GM21526 (cell line): Measurements from ENCODE around the gene ADK.
"Not testable (repeated sequence)": the region's sequence is repeated elsewhere in the genome, so short reads cannot be mapped to it uniquely, and the experiment has no call there.

Experiments
- ATAC-seq: cut with Tn5 transposase; IDR thresholded peaks from one replicate; pipeline ENCODE4 v1.9.1; 2021; ENCODE audit warnings: moderate library complexity; ENCODE audit not compliant: unreplicated experiment, low FRiP score

Gene ADK

GRCh38 chr10:74178042-74178791 lies 27.2 kb downstream of the ADK start:
- ATAC-seq, result no peak

DNA sequence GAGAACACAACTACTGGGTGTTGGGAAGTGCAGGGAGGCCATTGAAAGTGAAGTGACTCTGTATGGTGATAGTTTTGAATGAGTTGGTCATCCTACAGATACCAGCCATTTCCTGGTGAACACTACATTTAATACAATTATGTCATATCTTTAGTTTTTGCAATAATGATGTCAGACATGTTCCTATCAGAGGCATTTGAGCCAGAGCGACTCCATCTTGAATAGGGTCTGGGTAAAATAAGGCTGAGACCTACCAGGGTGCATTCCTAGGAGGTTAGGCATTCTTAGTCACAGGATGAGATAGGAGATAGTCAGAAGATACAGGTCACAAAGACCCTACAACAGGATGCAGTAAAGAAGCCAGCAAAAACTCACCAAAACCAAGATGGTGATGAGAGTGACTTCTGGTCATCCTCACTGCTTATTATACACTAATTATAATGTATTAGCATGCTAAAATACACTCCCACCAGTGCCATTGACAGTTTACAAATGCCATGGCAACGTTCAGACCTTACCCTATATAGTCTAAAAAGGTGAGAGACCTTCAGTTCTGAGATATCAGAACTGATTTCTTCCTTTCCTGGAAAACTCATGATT lies 28.2 kb downstream of the ADK start:
- ATAC-seq, result no peak

DNA sequence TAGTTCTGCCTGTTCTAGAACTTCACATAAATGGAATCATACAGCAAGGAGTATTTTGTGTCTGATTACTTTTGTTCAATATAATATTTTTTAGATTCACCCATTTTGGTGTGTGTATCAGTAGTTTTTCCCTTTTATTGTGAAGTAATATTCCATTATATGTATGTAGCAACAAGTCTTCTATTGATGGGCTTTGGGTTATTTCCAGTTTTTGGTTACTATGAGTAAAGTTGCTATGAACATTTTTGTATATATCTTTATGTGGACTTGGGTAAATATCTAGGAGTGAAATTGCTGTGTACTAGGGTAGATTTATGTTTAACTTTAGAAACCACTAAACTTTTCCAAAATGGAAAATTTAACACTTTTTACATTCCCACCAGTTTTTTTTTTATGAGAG lies 35.7 kb downstream of the ADK start:
- no peak for ATAC-seq

DNA sequence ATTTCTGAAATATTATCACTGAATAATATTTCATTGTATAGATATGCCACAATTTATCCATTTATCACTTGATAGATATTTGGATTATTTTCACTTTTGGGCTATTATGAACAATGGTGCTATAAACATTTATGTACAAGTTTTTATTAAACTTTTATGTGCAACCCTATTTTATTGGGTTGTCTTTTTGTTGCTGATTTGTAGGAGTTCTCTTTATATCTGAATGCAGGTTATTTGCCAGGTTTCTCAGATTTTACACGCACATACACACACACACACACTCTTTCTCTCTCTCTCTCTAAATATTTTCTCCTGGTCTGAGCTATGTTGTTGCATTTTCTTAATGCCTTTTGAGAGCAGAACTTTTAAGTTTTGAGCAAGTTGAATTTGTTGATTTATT lies 36.2 kb downstream of the ADK start:
- ATAC-seq, result no peak

DNA sequence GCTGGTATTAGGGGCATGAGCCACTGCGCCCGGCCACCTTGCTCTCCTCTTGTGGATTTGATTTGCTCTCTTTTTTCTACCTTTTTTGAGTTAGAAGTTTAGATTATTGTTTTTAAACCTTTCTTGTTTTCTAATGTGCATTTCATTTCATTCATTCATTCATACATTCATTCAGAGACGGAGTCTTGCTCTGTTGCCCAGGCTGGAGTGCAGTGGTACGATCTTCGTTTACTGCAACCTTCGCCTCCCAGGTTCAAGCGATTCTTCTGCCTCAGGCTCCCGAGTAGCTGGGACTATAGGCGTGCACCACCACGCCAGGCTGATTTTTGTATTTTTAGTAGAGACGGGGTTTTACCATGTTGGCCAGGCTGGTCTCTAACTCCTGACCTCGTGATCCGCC lies 37.6 kb downstream of the ADK start:
- ATAC-seq, result not testable (repeated sequence)

DNA sequence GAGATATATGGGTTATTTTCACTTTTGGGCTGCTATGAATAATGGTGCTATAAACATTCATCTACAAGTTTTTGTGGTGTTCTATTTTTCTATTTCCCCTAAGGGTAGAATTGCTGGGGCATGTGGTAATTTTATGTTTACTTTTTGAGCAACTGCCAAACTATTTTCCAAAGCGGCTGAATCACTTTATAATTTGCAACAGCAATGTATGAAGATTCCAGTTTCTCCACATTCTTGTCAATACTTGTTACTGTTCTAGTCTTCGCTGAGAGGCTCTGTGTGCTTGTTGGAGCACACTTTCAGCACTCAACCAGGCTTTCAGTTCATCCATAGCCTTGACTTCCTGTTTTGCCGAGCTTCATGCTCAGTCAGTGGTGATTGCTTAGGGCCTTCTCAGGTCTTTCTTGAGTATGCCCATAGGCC lies 39.0 kb downstream of the ADK start:
- ATAC-seq, result no peak

DNA sequence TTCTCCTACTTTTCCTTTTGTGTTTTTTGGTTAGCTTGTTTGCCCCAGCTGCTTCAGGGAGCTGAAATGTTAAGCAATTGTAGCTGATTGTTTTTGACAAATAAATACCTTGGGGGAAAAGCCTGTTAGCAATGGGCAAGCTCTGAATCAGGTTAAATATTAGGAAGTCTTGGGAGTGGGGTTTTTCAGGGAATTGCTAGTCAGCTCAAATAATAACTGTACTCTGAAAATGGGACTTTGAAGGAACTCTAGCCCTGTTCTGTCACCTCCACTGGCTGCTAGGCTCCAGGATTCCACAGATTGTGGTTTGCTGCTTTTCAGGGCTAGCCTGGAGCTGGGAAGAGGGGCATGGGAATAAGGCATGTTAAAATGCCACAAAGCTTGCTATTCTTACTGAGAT lies 39.5 kb downstream of the ADK start:
- no peak for ATAC-seq

DNA sequence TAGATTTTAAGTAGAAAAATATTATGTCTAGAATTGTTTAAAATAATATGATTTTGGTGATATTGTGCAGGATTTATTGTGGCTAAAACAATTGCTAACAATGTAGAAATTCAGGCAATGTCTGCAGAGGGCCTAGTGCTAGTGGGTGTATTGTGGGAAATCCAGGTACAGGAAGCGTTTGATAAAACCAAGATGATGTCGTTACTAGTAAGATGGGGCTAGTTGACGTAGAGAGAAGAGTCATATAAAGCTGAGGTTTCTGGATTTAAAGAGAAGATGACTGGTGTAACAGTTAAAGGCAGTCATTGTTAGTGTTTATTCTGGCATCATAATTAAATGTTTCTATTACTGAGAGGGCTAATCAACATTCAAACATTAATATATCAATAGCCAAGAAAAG lies 43.5 kb downstream of the ADK start:
- ATAC-seq, result no peak

GRCh38 chr10:74194999-74195398 lies 44.0 kb downstream of the ADK start:
- no peak for ATAC-seq

GRCh38 chr10:74199315-74199714 lies 48.3 kb downstream of the ADK start:
- no peak for ATAC-seq

DNA sequence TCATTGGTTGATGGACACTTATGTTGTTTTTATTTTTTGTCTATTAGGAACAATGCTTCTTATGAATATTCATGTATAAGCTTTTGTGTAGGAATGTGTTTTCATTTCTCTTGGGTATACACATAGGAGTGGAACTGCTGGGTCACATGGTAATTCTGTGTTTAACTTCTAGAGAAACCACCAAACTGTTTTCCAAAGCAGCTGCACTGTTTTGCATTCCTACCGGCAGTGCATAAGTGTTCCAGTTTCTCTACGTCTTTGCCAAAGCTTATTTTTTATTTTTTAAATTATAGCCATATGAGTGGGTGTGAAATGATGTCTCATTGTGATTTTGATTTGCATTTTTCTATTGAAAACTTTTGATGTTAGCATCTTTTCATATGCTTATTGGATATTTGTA lies 51.3 kb downstream of the ADK start:
- no peak for ATAC-seq

DNA sequence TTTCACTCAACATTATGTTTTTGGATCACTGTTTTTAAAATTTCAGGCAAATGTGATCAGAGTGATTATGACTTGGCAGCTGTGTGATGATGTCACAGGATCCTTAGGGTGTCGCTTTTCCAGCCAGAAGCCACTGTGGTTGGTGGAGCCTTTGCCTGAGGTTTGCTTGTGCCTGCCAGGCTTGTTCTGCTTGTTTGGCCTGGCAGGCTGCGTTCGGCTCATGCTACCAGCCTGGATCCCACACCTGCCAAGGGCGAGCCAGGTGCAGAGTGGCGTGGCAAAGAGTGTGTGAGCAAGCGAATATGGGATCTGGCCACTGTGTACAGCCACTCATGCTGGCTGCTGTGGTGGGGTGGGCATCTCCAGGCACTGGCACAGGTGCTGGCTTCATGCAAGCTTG lies 55.7 kb downstream of the ADK start:
- ATAC-seq, result no peak

GRCh38 chr10:74207691-74208480 lies 56.9 kb downstream of the ADK start:
- no peak for ATAC-seq

DNA sequence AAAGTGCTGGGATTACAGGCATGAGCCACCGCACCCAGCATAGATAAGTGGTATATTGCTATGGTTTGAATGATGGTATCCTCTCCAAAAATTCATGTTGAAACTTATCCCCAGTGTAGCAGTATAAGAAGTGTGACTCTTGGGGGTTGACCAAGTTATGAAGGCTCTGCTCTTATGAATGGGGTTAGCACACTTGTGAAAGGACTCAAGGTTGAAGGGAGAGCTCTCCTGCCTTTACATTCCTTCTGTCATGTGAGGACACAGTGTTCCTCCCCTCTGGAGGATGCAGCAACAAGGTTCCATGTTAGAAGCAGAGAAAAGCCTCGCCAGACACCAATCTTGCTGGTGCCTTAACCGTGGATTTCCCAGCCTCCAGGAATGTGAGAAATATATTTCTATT lies 58.0 kb downstream of the ADK start:
- no peak for ATAC-seq

DNA sequence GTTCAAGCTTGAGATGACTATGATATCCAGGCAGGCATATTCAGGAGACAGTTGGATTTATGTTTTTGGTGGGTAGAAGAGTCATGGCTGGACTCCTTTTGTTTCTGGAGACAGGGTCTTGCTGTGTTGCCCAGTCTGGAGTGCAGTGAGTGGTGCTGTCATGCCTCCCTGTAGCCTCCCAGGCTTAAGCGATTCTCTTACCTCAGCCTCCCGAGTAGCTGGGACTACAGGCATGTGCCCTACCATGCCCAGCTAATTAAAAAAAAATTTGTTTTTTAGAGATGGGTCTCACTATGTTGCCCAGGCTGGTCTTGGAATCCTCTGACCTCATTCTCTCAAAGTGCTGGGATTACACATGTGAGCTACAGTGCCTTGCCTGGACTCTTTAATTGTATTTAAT lies 62.0 kb downstream of the ADK start:
- ATAC-seq, result no peak

GRCh38 chr10:74213571-74214162 lies 62.6 kb downstream of the ADK start:
- ATAC-seq, result no peak

GRCh38 chr10:74217110-74217509 lies 66.1 kb downstream of the ADK start:
- not testable (repeated sequence) for ATAC-seq

- ATAC-seq, result not testable (repeated sequence)
Observed at GRCh38 chr10:74222467-74222866, 71.4 kb downstream of the ADK start.

DNA sequence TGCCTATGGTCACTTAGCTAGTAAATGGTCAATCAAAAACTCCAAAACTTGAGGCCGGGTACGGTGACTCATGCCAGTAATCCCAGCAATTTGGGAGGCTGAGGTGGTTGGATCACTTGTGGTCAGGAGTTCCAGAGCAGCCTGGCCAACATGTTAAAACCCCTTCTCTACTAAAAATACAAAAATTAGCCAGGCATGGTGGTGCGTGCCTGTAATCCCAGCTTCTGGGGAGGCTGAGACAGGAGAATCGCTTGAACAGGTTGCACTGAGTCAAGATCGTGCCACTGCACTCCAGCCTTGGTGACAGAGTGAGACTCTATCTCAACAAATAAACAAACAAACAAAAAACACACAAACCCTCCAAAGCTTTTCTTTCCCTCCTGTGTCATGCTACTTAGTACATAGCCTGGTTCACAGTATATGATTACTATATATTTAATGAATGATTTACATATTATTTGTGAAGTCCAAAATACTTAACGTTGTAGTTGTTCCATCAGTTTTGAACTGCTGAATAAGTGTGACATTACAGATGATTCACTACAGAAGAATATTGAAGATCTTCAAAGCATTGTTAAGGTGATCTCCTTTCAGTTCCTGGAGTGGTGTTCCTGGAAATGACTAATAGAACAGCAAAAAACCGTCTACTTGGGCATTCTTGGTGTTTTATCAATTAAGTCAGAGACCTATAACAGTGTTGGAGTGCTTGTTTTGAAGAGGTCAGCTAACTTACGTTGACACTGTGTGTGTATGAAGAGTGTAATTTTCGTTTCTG lies 72.9 kb downstream of the ADK start:
- ATAC-seq, result no peak

DNA sequence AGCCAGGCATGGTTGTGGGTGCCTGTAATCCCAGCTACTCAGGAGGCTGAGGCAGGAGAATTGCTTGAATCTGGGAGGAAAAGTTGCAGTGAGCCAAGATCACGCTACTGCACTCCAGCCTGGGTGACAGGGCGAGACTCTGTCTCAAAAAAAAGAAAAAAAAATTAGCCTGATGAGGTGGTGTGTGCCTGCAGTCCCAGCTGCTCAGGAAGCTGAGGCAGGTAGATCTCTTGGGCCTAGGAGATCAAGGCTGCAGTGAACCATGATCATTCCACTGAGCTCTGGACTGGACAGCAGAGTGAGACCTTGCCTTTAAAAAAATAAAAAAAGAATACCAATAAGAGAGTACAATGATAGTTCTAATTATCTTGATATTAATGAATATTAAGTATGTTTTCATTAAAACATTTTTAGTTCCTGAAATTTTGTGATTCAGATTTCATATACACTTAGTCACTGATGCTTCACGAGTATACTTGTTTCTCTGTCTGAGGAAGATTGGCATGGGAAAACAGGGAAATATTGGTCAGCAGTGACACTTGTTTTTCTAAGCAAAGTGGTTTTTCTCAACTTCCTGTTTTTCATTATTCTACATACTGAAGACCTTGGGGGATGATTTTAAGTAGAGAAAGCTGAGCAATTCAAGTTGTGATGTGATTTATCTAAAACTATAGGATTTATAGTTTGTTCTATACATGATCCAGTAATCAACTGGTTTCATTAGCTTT lies 76.8 kb downstream of the ADK start:
- ATAC-seq, result no peak
